Stimulated activated effector memory CD8-positive, alpha-beta T cell treated with anti-CD3 and anti-CD28 coated beads, Interleukin-12 subunit alpha, Interleukin-12 subunit beta, amount 100 ng/mL, for 72 hours (primary cell): ENCODE data around the gene HUS1B.
"Not testable (repeated sequence)": the region's sequence is repeated elsewhere in the genome, so short reads cannot be mapped to it uniquely, and the experiment has no call there.

ENCODE experiments used
- ATAC-seq: fragments of 150-1000 bp; cut with Tn5 transposase; 2 replicates; pipeline ENCODE4 v1.10.0; 2021
- DNase-seq, 2 donors: peaks; one replicate each; pipeline ENCODE4 v3.0.0; 2021 to 2022; ENCODE audit warnings: low spot score in 2 of 2
- H3K27ac Mint-ChIP-seq: one replicate; pipeline ENCODE4 v1.8.0; 2022; ENCODE audit warnings: mild to moderate bottlenecking, mixed read lengths
- H3K36me3 Mint-ChIP-seq: one replicate; pipeline ENCODE4 v1.8.0; 2022; ENCODE audit warnings: mild to moderate bottlenecking, mixed read lengths
- H3K4me1 Mint-ChIP-seq: one replicate; pipeline ENCODE4 v1.8.0; 2022; ENCODE audit warnings: mixed read lengths
- H3K4me3 Mint-ChIP-seq: one replicate; pipeline ENCODE4 v1.8.0; 2022; ENCODE audit warnings: mild to moderate bottlenecking, mixed read lengths
- H3K9me3 Mint-ChIP-seq: one replicate; pipeline ENCODE4 v1.8.0; 2022; ENCODE audit warnings: mixed read lengths

Gene HUS1B

DNA sequence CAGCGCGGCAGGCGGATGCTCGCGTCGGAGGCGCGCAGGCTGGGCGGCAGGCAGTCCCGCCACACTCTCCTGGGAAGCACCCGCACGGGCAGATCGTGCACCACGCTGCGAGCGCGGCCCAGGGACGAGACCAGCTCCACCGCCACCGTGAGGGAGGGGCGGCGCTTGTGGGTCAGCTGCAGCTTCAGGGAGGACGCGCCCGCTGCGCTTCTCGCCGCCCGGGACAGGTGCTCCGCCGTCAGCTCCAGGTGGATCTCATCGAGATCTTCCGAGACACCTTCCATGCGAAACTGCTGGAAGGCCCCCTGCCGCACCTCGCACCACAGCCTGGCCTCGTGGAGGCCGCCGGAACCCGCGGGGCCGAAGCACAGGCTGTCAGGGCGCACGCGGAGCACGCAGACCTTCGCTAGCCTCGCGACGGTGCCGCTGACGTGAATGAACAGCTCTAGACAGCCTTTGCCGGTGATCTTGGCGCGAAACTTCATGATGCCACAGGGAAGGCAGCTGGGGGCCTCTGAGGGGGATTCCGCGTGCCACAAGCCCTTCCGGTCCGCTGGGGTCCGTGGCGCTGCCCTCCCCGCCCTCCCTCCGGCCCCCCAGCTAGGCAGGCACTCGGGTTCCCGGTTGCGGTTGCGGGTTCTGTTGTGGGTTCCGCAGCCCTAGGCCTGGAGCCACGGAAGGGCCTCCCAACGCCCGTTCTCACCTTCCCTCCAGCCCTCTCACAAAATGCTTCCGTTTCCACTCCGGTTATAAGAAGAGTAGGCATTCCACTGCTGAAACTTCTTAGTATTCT lies at the start of gene HUS1B:
HUS1B (minus strand) TSS at position 641 of the 793 bp plus-strand sequence; CDS start at position 485, 156 bp downstream.
- ATAC-seq (no peak), DNase-seq (no peak)
- no peaks in the 10 kb centered on the region for H3K36me3 Mint-ChIP-seq
- H3K4me3 Mint-ChIP-seq, result no peak within 1 kb of the TSS
- no peaks in the 10 kb centered on the region for H3K9me3 Mint-ChIP-seq
- H3K27ac Mint-ChIP-seq, result no peak within 1 kb of the TSS
- H3K4me1 Mint-ChIP-seq, result peaks cover 46% of the 10 kb centered on the region

DNA sequence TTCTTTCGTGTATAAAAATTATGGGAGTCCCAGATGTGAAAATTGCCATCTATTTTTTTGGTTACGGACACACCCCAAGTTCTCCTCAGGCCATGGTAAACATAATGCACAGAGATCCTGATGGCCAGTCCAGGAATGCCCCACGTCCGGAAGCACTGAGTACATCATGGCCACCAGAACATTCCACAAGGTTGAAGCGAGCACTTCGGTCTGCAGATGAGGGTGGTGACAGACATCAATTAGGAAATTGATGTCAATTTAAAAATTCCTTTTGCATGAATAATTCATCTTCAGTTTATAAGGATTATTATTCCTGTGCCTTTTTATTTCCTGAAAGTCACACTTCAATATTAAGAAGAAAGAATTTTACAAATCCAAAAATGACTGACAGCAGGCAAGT lies 49.2 kb upstream of the HUS1B start:
- no peaks in the 10 kb centered on the region for H3K9me3 Mint-ChIP-seq
- H3K4me1 Mint-ChIP-seq, result peaks cover 15% of the 10 kb centered on the region
- H3K27ac Mint-ChIP-seq, result no peak overlapping the region
- ATAC-seq (no peak), DNase-seq (no peak)
- H3K36me3 Mint-ChIP-seq, result peaks cover 3% of the 10 kb centered on the region
- H3K4me3 Mint-ChIP-seq, result no peak overlapping the region

DNA sequence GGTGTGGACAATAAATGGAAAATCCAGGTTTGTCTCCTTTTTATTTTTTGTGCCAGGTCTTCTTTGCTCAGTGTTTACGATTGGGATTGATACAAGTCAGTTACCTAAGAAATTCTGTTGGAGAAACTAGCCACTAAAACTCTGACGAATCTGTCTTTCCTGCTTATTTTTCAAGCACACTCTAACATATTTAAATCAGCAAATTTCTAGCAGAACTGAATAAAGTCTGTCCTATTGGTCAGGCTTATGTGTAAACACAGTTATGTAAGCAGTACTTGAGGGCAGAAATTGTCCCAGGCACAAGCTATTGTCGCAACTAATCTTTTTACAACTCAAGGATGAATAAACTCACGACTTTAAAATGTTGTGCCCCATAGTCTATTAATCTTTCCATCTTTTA lies 48.1 kb upstream of the HUS1B start:
- Mint-ChIP-seq H3K9me3 (no peaks in the 10 kb centered on the region), H3K27ac (no peak overlapping the region), H3K4me1 (peaks cover 4% of the 10 kb centered on the region), H3K36me3 (no peaks in the 10 kb centered on the region), H3K4me3 (no peak overlapping the region)
- ATAC-seq (no peak), DNase-seq (no peak)

DNA sequence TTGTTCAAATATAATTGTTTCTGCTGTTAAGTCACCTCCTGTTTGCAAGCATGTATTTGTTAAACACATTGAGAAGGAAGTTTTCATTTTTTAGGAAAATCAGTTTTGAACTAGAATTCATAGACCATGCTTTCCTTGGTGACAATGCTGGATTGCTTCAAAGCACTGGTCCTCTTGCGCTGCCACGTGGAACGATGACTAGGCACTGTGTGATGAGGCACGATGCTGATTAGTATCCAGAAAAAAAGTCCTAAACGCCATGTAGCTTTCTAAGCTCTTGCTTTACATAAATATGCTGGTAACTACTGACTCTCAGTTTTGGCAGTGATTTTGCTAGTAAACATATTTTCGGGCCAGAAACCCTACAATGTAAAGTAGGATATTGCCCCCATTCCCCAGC lies 47.1 kb upstream of the HUS1B start:
- no peak for DNase-seq
- no peak overlapping the region for H3K4me3 Mint-ChIP-seq

DNA sequence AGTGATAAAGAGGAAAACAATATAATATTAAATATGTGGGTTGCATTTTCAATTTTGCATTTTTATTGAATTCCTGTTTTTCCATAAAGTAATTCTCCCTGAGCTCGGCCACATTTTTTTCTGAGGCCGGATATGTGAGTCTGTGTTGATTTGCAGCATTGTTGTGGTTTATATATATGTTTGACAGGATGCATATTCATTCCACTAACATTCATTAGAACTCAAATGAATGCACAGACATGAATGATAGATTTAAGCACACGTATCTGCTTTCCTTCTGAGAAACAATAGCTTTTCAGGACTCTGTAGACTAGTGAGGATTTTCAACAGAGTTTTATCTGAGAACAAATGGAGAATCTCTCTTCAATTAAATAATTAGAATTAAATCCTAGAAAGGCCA lies 46.7 kb upstream of the HUS1B start:
- DNase-seq (no peak), ATAC-seq (peak; percentile 53)
- no peak overlapping the region for H3K27ac Mint-ChIP-seq
- no peak overlapping the region for H3K4me3 Mint-ChIP-seq
- H3K36me3 Mint-ChIP-seq, result no peaks in the 10 kb centered on the region
- H3K4me1 Mint-ChIP-seq, result no peaks in the 10 kb centered on the region
- no peaks in the 10 kb centered on the region for H3K9me3 Mint-ChIP-seq

More for the DNA sequence above, 47.1 kb upstream of the HUS1B start:
- H3K4me1 Mint-ChIP-seq, result no peaks in the 10 kb centered on the region
- H3K27ac Mint-ChIP-seq, result no peak overlapping the region
- H3K36me3 Mint-ChIP-seq, result no peaks in the 10 kb centered on the region
- ATAC-seq, result no peak
- no peaks in the 10 kb centered on the region for H3K9me3 Mint-ChIP-seq

DNA sequence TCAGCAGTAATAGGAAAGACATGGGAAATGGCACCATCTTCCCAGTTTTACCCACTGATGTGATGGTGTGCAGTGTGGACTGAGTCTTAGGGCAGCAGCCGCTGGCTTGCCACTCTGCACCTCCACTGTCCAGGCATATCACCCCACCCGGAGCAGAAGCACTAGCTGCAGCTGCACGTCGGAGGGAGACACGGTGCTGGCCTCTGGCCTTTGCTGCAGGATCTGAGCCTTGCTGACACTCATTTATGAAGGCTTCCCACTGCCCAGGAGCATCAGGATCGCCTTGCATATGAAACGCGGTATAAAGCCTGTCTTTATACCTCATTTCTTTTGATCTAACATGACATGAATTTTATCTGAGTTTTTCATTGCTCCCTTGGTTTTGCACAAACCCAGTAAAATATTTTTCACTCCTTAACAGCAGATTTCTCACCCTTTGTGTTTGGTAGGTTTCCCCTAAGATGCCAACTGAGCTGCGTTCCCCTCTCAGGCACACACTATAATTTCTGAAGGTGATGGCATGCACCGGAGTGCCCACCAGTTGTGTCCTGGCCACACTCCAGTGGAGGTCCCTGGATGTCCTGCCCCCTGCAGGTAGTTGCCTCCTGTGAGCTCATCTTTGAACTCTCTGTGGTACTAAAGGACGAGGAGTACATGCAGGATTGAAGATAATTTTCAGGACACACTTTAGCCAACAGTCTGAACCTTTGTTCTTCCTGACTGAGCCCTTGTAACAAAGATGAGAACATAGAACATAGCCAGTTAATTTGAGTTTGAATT lies 45.0 kb upstream of the HUS1B start:
- ATAC-seq (no peak), DNase-seq (no peak)
- no peaks in the 10 kb centered on the region for H3K9me3 Mint-ChIP-seq
- no peak overlapping the region for H3K4me3 Mint-ChIP-seq
- no peak overlapping the region for H3K27ac Mint-ChIP-seq
- H3K36me3 Mint-ChIP-seq, result no peaks in the 10 kb centered on the region
- H3K4me1 Mint-ChIP-seq, result no peaks in the 10 kb centered on the region

DNA sequence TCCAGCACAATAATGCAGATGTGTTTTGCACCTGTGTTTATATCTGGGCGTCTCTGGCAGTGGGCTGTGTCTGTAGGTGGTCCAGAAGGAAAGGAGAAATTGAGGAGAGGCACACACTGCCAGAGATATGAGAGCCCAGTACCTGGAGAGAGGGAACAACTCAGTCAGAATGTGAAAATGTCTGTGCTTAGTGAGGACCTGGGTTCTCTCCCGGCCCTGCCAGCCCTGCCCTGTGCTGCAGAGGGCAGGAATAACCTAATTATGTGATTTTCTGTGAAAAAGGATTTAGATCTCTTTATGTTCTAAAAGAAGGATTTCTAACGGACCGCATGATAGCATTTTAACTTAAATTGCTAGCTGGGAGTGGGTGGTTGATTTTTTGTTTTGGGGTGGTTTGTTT lies 44.3 kb upstream of the HUS1B start:
- no peak overlapping the region for H3K4me3 Mint-ChIP-seq
- H3K36me3 Mint-ChIP-seq, result no peaks in the 10 kb centered on the region
- DNase-seq (no peak), ATAC-seq (no peak)
- no peak overlapping the region for H3K27ac Mint-ChIP-seq
- no peaks in the 10 kb centered on the region for H3K9me3 Mint-ChIP-seq
- H3K4me1 Mint-ChIP-seq, result no peaks in the 10 kb centered on the region

DNA sequence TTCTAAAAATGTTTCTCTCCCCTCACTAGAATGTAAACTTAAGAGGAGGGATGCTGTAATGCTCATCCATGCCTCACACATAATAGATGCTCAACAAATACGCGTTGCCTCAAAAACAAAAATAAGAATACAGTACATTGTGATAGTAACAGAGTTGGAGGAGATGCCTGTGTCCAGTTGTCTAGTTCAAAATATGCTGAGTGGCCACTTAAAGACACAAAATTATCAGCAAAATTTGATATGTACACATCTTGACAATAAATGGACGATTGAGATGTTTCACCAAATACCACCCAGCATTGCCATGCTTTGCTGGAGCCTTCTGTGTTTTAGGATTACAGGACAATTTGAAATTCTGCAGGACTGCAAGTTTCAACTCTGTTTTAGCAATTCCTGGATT lies 43.6 kb upstream of the HUS1B start:
- no peaks in the 10 kb centered on the region for H3K36me3 Mint-ChIP-seq
- no peaks in the 10 kb centered on the region for H3K4me1 Mint-ChIP-seq
- no peak for DNase-seq
- H3K4me3 Mint-ChIP-seq, result no peak overlapping the region
- H3K27ac Mint-ChIP-seq, result no peak overlapping the region
- no peaks in the 10 kb centered on the region for H3K9me3 Mint-ChIP-seq
- ATAC-seq, result no peak

DNA sequence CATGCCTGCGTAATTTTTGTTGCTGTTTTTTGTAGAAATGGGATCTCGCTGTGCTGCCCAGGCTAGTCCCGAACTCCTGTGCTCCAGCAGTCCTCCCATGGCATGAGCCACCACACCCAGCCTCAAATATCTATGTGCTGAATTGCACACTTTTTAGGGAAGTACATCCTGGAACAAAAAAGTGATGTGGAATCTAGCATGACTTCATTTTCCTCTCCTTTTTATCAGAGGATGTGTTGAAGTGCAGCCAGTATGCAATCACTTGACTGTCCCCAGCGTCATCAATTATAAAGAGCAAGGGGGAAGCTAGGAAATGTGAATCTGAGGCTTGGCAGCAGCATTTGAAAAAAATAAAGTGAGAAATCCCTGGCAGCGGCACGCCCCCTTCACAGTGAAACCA lies 42.4 kb upstream of the HUS1B start:
- Mint-ChIP-seq H3K36me3 (no peaks in the 10 kb centered on the region), H3K27ac (no peak overlapping the region), H3K4me1 (no peaks in the 10 kb centered on the region), H3K9me3 (no peaks in the 10 kb centered on the region), H3K4me3 (no peak overlapping the region)
- ATAC-seq (no peak), DNase-seq (no peak)

DNA sequence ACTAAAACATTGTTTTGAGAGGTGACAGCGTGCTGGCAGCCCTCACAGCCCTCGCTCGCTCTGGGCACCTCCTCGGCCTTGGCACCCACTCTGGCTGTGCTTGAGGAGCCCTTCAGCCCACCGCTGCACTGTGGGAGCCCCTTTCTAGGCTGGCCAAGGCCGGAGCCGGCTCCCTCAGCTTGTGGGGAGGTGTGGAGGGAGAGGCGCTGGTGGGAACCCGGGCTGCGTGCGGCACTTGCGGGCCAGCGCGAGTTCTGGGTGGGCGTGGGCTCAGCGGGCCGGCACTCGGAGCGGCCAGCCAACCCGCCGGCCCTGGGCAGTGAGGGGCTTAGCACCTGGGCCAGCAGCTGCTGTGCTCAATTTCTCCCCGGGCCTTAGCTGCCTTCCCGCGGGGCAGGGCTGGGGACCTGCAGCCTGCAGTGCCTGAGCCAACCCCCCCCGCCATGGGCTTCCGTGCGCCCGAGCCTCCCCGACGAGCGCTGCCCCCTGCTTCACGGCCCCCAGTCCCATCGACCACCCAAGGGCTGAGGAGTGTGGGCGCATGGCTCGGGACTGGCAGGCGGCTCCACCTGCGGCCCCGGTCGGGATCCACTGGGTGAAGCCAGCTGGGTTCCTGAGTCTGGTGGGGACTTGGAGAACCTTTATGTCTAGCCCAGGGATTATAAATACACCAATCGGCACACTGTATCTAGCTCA lies 37.7 kb upstream of the HUS1B start:
- peaks cover 28% of the 10 kb centered on the region for H3K4me1 Mint-ChIP-seq
- peak overlapping the region; percentile 92 for H3K4me3 Mint-ChIP-seq
- H3K9me3 Mint-ChIP-seq, H3K36me3 Mint-ChIP-seq, H3K27ac Mint-ChIP-seq, ATAC-seq, DNase-seq: not testable (repeated sequence)

DNA sequence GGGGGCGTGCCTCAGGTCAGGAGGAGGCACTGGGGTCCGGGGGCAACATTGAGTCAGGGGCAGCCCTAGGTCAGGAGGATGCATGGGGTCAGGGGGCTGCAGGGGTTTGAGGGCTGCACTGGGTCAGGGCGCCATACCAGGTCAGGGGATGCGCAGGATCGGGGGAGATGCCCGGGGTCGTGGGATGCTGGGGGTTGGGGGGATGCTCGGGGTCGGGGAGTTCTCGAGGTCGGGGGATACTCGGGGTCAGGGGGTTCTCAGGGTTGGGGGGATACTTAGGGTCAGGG lies 36.8 kb upstream of the HUS1B start:
- Mint-ChIP-seq H3K9me3 (no peaks in the 10 kb centered on the region), H3K27ac (peak overlapping the region; percentile 87), H3K36me3 (peaks cover 11% of the 10 kb centered on the region), H3K4me1 (peaks cover 28% of the 10 kb centered on the region), H3K4me3 (peak overlapping the region; percentile 92)
- DNase-seq, result no peak
- no peak for ATAC-seq

DNA sequence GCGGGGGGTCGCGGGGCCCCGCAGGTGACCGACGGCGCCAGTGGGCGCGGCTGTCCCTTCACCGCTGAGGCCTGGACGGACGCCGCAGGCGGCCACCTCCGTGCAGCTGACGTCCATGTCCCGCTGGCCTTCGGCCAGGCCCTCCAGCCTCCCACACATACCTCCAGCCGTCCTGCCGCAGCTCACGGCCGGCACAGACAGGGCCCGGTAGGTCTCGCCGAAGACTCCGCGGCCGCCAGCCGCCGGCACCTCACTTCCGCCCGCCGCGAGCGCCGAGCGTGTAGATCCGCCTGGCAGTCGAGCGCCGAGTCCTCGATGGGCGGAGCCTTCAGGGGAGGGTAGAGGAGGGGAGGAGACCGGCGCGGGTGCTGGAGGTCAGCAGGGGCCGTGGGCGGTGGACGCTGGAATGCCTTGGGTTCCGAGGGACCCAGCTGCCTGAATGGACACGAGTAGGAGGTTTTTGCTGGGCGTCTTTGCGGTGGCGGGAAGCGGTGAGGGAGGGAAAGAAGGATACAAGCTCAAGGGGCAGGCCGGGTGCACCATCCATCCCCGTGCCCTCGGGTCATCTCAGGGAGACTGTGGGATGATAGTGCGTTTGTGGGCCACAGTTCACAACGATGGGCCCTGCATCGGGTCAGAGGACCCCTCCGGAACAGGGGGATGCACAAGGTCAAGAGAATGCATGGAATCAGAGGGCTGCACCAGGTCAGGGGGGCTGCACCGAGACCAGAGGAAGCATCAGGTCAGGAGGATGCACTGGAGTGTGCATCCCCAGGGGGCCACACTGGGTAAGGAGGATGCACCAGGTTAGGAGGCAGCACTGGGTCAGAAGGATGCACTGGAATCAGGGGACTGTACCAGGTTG lies 36.2 kb upstream of the HUS1B start, which contains the start of gene EXOC2:
EXOC2 (minus strand) TSS at position 282 of the 865 bp plus-strand sequence. CDS start 55,321 bp downstream, outside the sequence.
- ATAC-seq (peak; percentile 93), DNase-seq (peak; percentile 78 to 92)
- peak within 1 kb of the TSS; percentile 92 for H3K4me3 Mint-ChIP-seq
- peaks cover 11% of the 10 kb centered on the region for H3K36me3 Mint-ChIP-seq
- peak within 1 kb of the TSS; percentile 87 for H3K27ac Mint-ChIP-seq
- no peaks in the 10 kb centered on the region for H3K9me3 Mint-ChIP-seq
- H3K4me1 Mint-ChIP-seq, result peaks cover 28% of the 10 kb centered on the region

DNA sequence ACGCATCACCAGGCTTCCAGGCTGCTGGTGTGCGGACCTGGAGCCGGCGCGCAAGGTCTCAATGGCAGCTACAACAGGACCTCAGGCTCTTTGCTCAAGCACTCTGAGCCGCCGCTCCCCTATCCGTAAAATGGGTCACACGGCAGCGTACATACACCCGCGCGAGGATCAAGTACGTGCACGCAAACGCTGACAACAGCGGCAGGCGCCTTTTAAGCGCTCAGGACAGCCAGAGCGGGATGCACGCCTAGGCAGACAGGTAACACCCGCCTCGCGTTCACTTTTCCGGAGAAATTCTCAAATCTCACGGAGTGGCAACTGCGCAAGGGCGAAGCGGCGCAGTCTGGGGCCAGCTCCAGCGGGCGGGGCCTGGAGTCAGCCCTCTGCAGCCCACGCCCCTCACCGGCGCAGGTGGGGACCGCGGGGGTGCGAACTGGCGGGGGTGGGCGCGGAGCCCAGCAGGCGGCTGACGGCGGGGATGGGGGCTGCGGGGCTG lies 35.5 kb upstream of the HUS1B start:
- Mint-ChIP-seq H3K27ac (peak overlapping the region; percentile 87), H3K4me3 (peak overlapping the region; percentile 92), H3K9me3 (no peaks in the 10 kb centered on the region), H3K36me3 (peaks cover 11% of the 10 kb centered on the region), H3K4me1 (peaks cover 28% of the 10 kb centered on the region)
- peak; percentile 91 for ATAC-seq
- peak; percentile 49 to 88 for DNase-seq

DNA sequence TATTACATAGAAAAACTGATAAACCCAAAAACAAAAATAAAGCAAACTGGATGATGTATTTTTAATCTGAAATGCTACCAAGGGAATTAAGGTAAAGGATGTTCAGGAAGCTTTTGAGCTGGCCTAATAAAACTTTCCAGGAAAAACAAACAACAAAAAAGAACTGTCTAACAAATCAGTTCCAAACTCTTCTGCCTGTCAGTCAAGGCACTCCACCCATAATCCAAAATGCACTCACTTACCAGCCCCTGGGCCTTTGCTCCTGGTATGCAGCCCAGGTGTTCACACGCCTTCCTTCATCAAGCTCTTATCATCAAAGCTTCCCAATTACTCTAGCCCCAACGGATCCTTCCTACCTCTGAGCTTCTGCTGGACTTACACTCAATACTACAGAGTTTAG lies 32.3 kb upstream of the HUS1B start:
- DNase-seq (no peak), ATAC-seq (no peak)
- peaks cover 22% of the 10 kb centered on the region for H3K36me3 Mint-ChIP-seq
- H3K9me3 Mint-ChIP-seq, result no peaks in the 10 kb centered on the region
- H3K4me1 Mint-ChIP-seq, result peaks cover 40% of the 10 kb centered on the region
- H3K4me3 Mint-ChIP-seq, result no peak overlapping the region
- no peak overlapping the region for H3K27ac Mint-ChIP-seq

DNA sequence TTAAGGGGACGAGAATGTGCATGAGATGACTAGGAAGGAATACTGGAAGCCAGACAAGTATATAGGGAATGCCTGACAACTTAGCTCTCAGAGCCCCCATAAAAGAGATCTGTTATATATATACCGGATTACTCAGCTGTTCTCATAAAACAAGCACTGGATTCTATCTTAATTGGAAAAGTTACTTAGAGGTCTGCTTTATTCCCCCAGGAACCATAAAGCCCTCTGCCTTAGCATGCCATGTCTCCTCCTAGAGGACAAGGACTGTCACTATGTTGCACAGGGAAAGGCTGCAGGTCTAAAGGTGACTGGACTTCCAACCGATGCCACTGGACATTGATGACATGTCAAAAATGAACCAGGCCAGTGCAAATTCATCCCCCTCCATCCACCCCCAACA lies 29.6 kb upstream of the HUS1B start:
- DNase-seq, result no peak
- no peak overlapping the region for H3K27ac Mint-ChIP-seq
- ATAC-seq, result no peak
- no peak overlapping the region for H3K4me3 Mint-ChIP-seq
- H3K9me3 Mint-ChIP-seq, result no peaks in the 10 kb centered on the region
- peaks cover 45% of the 10 kb centered on the region for H3K4me1 Mint-ChIP-seq
- peaks cover 18% of the 10 kb centered on the region for H3K36me3 Mint-ChIP-seq
